Caco-2 (cell line): ENCODE measurements around the gene ZNF319. TPM values are rescaled to one million over a fixed set of nuclear protein-coding genes. Genes with fewer than 3 reads are reported as not detected.

Experiments
- BruUV-seq: library from RNA; stranded (reverse); fragments of 400-500 nt; replicated peaks from 2 replicates; lab custom pipeline; 2021; lab: Mats Ljungman, UMichigan
- CTCF ChIA-PET: fragments of 300-600 bp; sonication (Branson Sonifier 250); formaldehyde crosslinking; loops from one replicate; lab custom pipeline; 2022; ENCODE audit warnings: antibody characterized with exemption; lab: Charles Lee
- POLR2A ChIA-PET: fragments of 300-600 bp; sonication (Branson Sonifier 250); formaldehyde crosslinking; loops from one replicate; lab custom pipeline; 2022; ENCODE audit warnings: antibody characterized with exemption; lab: Charles Lee
- DNase-seq, 2 experiments: peaks; one replicate each; pipeline versions ENCODE4 v3.0.0 to v3.0.0-alpha.2; 2020 to 2022
- H3K27me3 ChIP-seq: replicated peaks from 2 replicates; pipeline ENCODE4 v1.6.0; 2011; ENCODE audit warnings: low read length; ENCODE audit not compliant: control insufficient read depth, insufficient read depth
- H3K36me3 ChIP-seq: 2 replicates; pipeline ENCODE4 v1.5.1; 2011; ENCODE audit warnings: low read length; ENCODE audit not compliant: control insufficient read depth, insufficient read depth
- H3K4me1 ChIP-seq: fragments of 250-450 bp; sonication (Bioruptor Pico); 2 replicates; pipeline ENCODE4 v1.5.1; 2020; ENCODE audit warnings: mild to moderate bottlenecking
- H3K4me3 ChIP-seq: 2 replicates; pipeline ENCODE4 v1.5.1; 2011; ENCODE audit warnings: low read depth, mild to moderate bottlenecking, control low read depth, low read length
- H3K9me3 ChIP-seq: fragments of 250-450 bp; sonication (Bioruptor Pico); 2 replicates; pipeline ENCODE4 v1.5.1; 2020; ENCODE audit warnings: mild to moderate bottlenecking, moderate library complexity
- H3K27ac Mint-ChIP-seq: one replicate; pipeline ENCODE4 v1.8.0; 2022; ENCODE audit warnings: mixed read lengths; ENCODE audit not compliant: unreplicated experiment
- H3K27me3 Mint-ChIP-seq: one replicate; pipeline ENCODE4 v1.8.0; 2022; ENCODE audit warnings: mixed read lengths; ENCODE audit not compliant: insufficient read depth, unreplicated experiment
- H3K36me3 Mint-ChIP-seq: one replicate; pipeline ENCODE4 v1.8.0; 2022; ENCODE audit warnings: mild to moderate bottlenecking, mixed read lengths; ENCODE audit not compliant: insufficient read depth, unreplicated experiment
- H3K4me1 Mint-ChIP-seq: one replicate; pipeline ENCODE4 v1.8.0; 2022; ENCODE audit warnings: low read depth, mixed read lengths; ENCODE audit not compliant: unreplicated experiment
- H3K4me3 Mint-ChIP-seq: one replicate; pipeline ENCODE4 v1.8.0; 2022; ENCODE audit warnings: mild to moderate bottlenecking, moderate library complexity, mixed read lengths; ENCODE audit not compliant: unreplicated experiment
- H3K9me3 Mint-ChIP-seq: one replicate; pipeline ENCODE4 v1.8.0; 2022; ENCODE audit warnings: mixed read lengths; ENCODE audit not compliant: unreplicated experiment
- intact Hi-C: fragments of 100-400 bp; cut with micrococcal nuclease; formaldehyde crosslinking; loops from one replicate; pipeline ENCODE4 v1.10.0; 2022; ENCODE audit not compliant: unreplicated experiment
- total RNA-seq: library from RNA; stranded (reverse); gene quantifications from 2 replicates; pipeline ENCODE4 v1.2.3, GENCODE V29; 2022
- TF ChIP-seq, protein P1 (sequence below), 2 experiments: fragments of 200-600 bp in 1 of 2; IDR thresholded peaks; 1 replicate in 1 of 2; 2 replicates in 1 of 2; pipeline versions ENCODE4 v1.5.1 to v1.8.0; 2011 to 2022; ENCODE audit warnings: antibody characterized with exemption in 1 of 2, control low read depth in 1 of 2, inconsistent platforms in 1 of 2, low read depth in 1 of 2, low read length in 1 of 2, mild to moderate bottlenecking in 1 of 2, moderate library complexity in 1 of 2; ENCODE audit not compliant: insufficient read depth in 1 of 2, severe bottlenecking in 1 of 2, unreplicated experiment in 1 of 2

ZNF319 gene
- total RNA-seq, 1 experiment from 2014 or later, result 16.3 TPM

DNA sequence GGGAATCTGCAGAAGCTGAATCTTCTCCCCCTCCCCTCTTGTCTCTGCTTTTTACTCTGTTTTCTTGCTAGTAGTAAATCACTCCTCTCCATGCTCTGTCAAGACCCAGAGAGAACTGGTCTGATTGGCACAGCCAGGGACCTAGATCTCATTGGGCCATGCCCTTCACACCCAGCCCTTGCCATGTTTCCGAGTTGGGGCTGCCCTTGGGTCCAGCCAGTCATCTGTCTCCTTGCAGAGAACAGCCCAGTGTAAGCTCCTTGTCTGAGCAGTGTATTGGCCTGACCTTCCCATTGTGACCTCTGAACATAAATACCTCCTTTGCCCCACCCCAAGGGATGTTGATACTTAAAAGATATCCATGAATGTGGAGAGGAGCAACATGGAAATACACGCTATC, 28.9 kb upstream of the ZNF319 start:
- H3K27ac Mint-ChIP-seq, result no peak overlapping the region
- Histone ChIP-seq H3K27me3 (no peaks in the 10 kb centered on the region), H3K4me1 (peaks cover 13% of the 10 kb centered on the region), H3K9me3 (no peaks in the 10 kb centered on the region), H3K36me3 (peaks cover 1% of the 10 kb centered on the region; the same call in 1 of the 2 replicates), H3K4me3 (no peak overlapping the region)
- CTCF ChIA-PET, result interaction anchor here (0.9 kb wide), 1 partner anchor 100 kb away, joined by 3 read pairs; the partner anchor contains the start of gene CFAP20
- POLR2A ChIA-PET, result interaction anchor here (0.6 kb wide), 1 partner anchor 331 kb away, joined by 3 read pairs; no protein-coding TSS in a partner anchor
- H3K4me1 Mint-ChIP-seq, result peaks cover 8% of the 10 kb centered on the region
- no peak for DNase-seq
- BruUV-seq, result no TSS peak
- TF ChIP-seq, protein P1, sequence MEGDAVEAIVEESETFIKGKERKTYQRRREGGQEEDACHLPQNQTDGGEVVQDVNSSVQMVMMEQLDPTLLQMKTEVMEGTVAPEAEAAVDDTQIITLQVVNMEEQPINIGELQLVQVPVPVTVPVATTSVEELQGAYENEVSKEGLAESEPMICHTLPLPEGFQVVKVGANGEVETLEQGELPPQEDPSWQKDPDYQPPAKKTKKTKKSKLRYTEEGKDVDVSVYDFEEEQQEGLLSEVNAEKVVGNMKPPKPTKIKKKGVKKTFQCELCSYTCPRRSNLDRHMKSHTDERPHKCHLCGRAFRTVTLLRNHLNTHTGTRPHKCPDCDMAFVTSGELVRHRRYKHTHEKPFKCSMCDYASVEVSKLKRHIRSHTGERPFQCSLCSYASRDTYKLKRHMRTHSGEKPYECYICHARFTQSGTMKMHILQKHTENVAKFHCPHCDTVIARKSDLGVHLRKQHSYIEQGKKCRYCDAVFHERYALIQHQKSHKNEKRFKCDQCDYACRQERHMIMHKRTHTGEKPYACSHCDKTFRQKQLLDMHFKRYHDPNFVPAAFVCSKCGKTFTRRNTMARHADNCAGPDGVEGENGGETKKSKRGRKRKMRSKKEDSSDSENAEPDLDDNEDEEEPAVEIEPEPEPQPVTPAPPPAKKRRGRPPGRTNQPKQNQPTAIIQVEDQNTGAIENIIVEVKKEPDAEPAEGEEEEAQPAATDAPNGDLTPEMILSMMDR (IDR thresholded peaks at IDR 0.05; ENCODE audit: insufficient read depth in 1 of 2, low read depth in 1 of 2, low read length in 1 of 2, severe bottlenecking in 1 of 2, unreplicated experiment in 1 of 2), result no peak
- H3K9me3 Mint-ChIP-seq, result no peaks in the 10 kb centered on the region
- H3K4me3 Mint-ChIP-seq, result no peak overlapping the region
- H3K36me3 Mint-ChIP-seq, result peaks cover 11% of the 10 kb centered on the region
- intact Hi-C loops, result loop anchor here (10.0 kb wide), 1 partner anchor 725 kb away; no protein-coding TSS in a partner anchor
- no peaks in the 10 kb centered on the region for H3K27me3 Mint-ChIP-seq

DNA sequence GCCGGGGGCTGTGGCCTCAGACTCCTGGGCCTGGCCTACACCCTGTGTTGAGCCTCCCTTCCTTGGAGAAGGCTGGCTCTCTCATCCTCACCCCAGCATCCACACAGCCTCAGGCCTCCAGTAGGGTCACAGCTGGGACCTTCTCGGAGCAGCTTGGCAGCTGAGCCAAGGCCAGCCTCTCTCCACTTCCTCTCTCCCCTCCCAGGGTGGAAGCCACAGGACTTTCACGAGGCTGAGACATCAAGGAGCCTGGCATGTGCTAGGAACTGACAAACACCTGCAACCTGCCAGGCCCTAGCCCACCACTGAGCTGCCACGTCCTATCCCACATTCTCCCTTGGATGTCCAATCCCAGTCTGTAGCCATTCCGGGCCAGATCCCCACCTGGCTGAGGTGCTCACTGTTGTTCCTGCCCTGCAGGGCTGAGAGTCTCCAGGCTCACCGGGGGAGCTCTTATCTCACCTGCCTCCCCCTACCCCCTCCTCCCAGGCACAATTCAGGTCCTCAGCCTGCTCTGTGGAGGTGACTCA, 28.1 kb upstream of the ZNF319 start:
- Mint-ChIP-seq H3K9me3 (no peaks in the 10 kb centered on the region), H3K27ac (no peak overlapping the region), H3K27me3 (no peaks in the 10 kb centered on the region), H3K36me3 (peaks cover 12% of the 10 kb centered on the region), H3K4me1 (peaks cover 8% of the 10 kb centered on the region), H3K4me3 (no peak overlapping the region)
- intact Hi-C loops, result loop anchor here (10.0 kb wide), 1 partner anchor 726 kb away; no protein-coding TSS in a partner anchor
- POLR2A ChIA-PET, result interaction anchor here (0.6 kb wide), 1 partner anchor 331 kb away, joined by 3 read pairs; no protein-coding TSS in a partner anchor
- TF ChIP-seq, protein P1 (IDR thresholded peaks at IDR 0.05; ENCODE audit: insufficient read depth in 1 of 2, low read depth in 1 of 2, low read length in 1 of 2, severe bottlenecking in 1 of 2, unreplicated experiment in 1 of 2), result no peak
- no peaks in the 10 kb centered on the region for H3K36me3 ChIP-seq
- H3K4me3 ChIP-seq, result no peak overlapping the region
- CTCF ChIA-PET, result interaction anchor here (0.9 to 1.3 kb wide), 2 partner anchors 93 to 101 kb away, joined by 3 to 4 read pairs; partner anchors contain the start of gene CFAP20
- no TSS peak for BruUV-seq
- peaks cover 21% of the 10 kb centered on the region for H3K4me1 ChIP-seq
- no peaks in the 10 kb centered on the region for H3K9me3 ChIP-seq
- H3K27me3 ChIP-seq, result no peaks in the 10 kb centered on the region
- no peak for DNase-seq

DNA sequence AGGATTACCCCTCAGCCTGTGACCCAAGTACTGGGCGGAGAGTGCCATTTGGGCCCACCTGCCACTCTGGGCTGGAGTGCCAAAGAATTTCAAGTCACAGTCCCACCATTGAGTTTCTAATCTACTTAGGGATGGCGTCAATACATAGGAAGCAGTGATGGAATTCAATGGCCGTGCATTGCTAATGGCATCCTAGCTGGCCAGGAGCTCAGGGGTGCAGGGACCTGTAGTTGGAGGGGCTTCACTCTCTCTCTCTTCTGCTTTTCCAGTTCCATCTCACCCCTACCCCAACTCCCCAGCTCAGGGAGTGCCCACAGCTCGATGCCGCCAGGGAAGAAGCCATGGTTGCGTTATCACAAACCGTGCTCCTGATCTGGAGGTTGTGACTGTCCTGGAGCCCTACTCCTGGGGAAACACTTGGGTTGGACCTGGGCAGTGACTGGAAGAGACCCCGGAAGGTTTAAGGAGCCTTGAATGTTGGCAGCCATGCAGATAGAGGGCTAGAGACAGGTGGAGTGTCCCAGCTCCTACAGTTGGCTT, 27.5 kb upstream of the ZNF319 start:
- Histone ChIP-seq H3K9me3 (no peaks in the 10 kb centered on the region), H3K4me1 (peaks cover 21% of the 10 kb centered on the region), H3K27me3 (no peaks in the 10 kb centered on the region), H3K4me3 (no peak overlapping the region), H3K36me3 (no peaks in the 10 kb centered on the region)
- H3K4me3 Mint-ChIP-seq, result peak overlapping the region; percentile 81
- H3K9me3 Mint-ChIP-seq, result no peaks in the 10 kb centered on the region
- CTCF ChIA-PET, result interaction anchor here (0.6 to 1.3 kb wide), 4 partner anchors 39 to 94 kb away, joined by 3 to 9 read pairs (median 5); no protein-coding TSS in a partner anchor
- BruUV-seq, result no TSS peak
- peaks cover 12% of the 10 kb centered on the region for H3K36me3 Mint-ChIP-seq
- no peak overlapping the region for H3K27ac Mint-ChIP-seq
- POLR2A ChIA-PET, result no interaction called here
- H3K27me3 Mint-ChIP-seq, result no peaks in the 10 kb centered on the region
- no peak for DNase-seq
- intact Hi-C loops, result loop anchor here (10.0 kb wide), 1 partner anchor 727 kb away; no protein-coding TSS in a partner anchor
- peaks cover 8% of the 10 kb centered on the region for H3K4me1 Mint-ChIP-seq
- TF ChIP-seq, protein P1 (IDR thresholded peaks at IDR 0.05; ENCODE audit: insufficient read depth in 1 of 2, low read depth in 1 of 2, low read length in 1 of 2, severe bottlenecking in 1 of 2, unreplicated experiment in 1 of 2), result no peak
